ENCODE data around the gene FAM9A. TPM values are rescaled to one million over a fixed set of nuclear protein-coding genes. Genes with fewer than 3 reads are reported as not detected.
"Not testable (repeated sequence)": the region's sequence is repeated elsewhere in the genome, so short reads cannot be mapped to it uniquely, and the experiment has no call there.

The FAM9A gene
- total and polyA plus RNA-seq, 5 donors from 2014 or later: not detected

DNA sequence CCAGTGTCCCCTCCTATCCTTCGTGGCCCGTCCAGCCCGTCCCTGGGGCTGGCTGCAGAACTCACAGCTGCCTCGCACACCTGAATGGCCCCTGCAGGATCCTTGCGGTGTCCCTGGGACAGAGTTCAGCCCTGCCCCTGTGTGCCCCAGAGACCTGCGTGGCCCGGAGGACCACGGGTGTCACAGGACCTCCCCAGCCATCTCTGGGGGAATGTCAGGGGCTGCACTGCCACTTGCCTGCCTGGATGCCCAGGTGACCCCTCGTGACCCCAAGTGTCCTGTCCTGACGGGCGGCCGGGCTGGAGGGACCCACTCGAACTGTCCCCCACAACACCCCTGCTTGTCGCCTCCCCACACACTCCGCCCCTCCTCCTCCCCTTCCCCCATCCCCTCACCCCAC lies 832 bp downstream of the FAM9A start:
- H3K9me3 ChIP-seq (ENCODE audit: control insufficient read depth in 2 of 2, low read length in 2 of 2); H3K4me3 ChIP-seq (ENCODE audit: low read depth, low read length); H3K4me3 Mint-ChIP-seq; H3K27ac Mint-ChIP-seq; H3K9me3 Mint-ChIP-seq; H3K27me3 ChIP-seq (ENCODE audit: control insufficient read depth, insufficient read depth, low read length); ATAC-seq (ENCODE audit: low read depth in 2 of 2); H3K36me3 ChIP-seq (ENCODE audit: control insufficient read depth, insufficient read depth, low read length); DNase-seq; H3K4me1 Mint-ChIP-seq; H3K4me1 ChIP-seq (ENCODE audit: control insufficient read depth, insufficient read depth, low read length, poor library complexity, severe bottlenecking); H3K27me3 Mint-ChIP-seq; H3K36me3 Mint-ChIP-seq; H3K27ac ChIP-seq (ENCODE audit: insufficient read depth, low read length, poor library complexity, severe bottlenecking): not testable (repeated sequence)

DNA sequence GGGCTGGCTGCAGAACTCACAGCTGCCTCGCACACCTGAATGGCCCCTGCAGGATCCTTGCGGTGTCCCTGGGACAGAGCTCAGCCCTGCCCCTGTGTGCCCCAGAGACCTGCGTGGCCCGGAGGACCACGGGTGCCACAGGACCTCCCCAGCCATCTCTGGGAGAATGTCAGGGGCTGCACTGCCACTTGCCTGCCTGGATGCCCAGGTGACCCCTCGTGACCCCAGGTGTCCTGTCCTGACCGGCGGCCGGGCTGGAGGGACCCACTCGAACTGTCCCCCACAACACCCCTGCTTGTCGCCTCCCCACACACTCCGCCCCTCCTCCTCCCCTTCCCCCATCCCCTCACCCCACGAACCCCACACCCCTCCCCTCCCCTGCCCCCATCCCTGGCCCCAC lies 1.9 kb downstream of the FAM9A start:
- not testable (repeated sequence) for ATAC-seq (ENCODE audit: low read depth in 2 of 2)

GRCh38 chrX:8798702-8799101 lies 2.5 kb downstream of the FAM9A start:
- H3K36me3 ChIP-seq (ENCODE audit: control insufficient read depth, insufficient read depth, low read length); H3K4me3 ChIP-seq (ENCODE audit: low read depth, low read length); H3K27ac ChIP-seq (ENCODE audit: insufficient read depth, low read length, poor library complexity, severe bottlenecking); H3K4me1 Mint-ChIP-seq; H3K27me3 ChIP-seq (ENCODE audit: control insufficient read depth, insufficient read depth, low read length); H3K27me3 Mint-ChIP-seq; H3K4me3 Mint-ChIP-seq; H3K27ac Mint-ChIP-seq; H3K9me3 Mint-ChIP-seq; H3K4me1 ChIP-seq (ENCODE audit: control insufficient read depth, insufficient read depth, low read length, poor library complexity, severe bottlenecking); H3K9me3 ChIP-seq (ENCODE audit: control insufficient read depth in 2 of 2, low read length in 2 of 2); DNase-seq; ATAC-seq (ENCODE audit: low read depth in 2 of 2); H3K36me3 Mint-ChIP-seq: not testable (repeated sequence)

More for the DNA sequence above, 1.9 kb downstream of the FAM9A start:
- not testable (repeated sequence) for H3K36me3 Mint-ChIP-seq; DNase-seq; H3K27ac Mint-ChIP-seq; H3K4me1 ChIP-seq (ENCODE audit: control insufficient read depth, insufficient read depth, low read length, poor library complexity, severe bottlenecking); H3K4me3 Mint-ChIP-seq; H3K27ac ChIP-seq (ENCODE audit: insufficient read depth, low read length, poor library complexity, severe bottlenecking); H3K4me1 Mint-ChIP-seq; H3K9me3 ChIP-seq (ENCODE audit: control insufficient read depth in 2 of 2, low read length in 2 of 2); H3K27me3 Mint-ChIP-seq; H3K4me3 ChIP-seq (ENCODE audit: low read depth, low read length); H3K27me3 ChIP-seq (ENCODE audit: control insufficient read depth, insufficient read depth, low read length); H3K9me3 Mint-ChIP-seq; H3K36me3 ChIP-seq (ENCODE audit: control insufficient read depth, insufficient read depth, low read length)

GRCh38 chrX:8787119-8787518 lies 14.1 kb downstream of the FAM9A start:
- not testable (repeated sequence) for H3K4me3 Mint-ChIP-seq; H3K27me3 Mint-ChIP-seq; H3K27me3 ChIP-seq (ENCODE audit: control insufficient read depth, insufficient read depth, low read length); H3K9me3 ChIP-seq (ENCODE audit: control insufficient read depth in 2 of 2, low read length in 2 of 2); H3K4me3 ChIP-seq (ENCODE audit: low read depth, low read length); H3K4me1 ChIP-seq (ENCODE audit: control insufficient read depth, insufficient read depth, low read length, poor library complexity, severe bottlenecking); ATAC-seq (ENCODE audit: low read depth in 2 of 2); H3K4me1 Mint-ChIP-seq; H3K27ac ChIP-seq (ENCODE audit: insufficient read depth, low read length, poor library complexity, severe bottlenecking); H3K36me3 ChIP-seq (ENCODE audit: control insufficient read depth, insufficient read depth, low read length); DNase-seq; H3K36me3 Mint-ChIP-seq; H3K27ac Mint-ChIP-seq; H3K9me3 Mint-ChIP-seq

DNA sequence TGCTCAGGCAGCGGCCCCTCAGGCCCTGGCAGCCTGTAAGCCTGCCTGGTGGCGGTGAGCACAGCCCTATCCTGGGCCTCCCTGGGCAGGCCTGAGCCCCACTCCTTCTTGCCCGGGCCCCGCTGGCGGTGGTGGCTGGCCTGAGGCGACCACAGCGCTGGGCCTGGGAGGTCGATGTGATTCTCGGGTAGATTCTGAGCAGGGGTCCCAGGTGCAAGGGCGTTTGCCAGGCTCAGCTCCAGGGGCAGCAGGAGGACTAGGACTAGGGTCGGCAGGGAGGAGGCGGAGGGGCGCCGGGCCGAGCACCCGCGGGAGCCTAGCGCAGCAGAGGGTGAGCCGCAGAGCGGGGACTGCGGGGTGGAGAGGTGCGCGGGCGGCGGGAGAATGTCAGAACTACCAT lies 17.0 kb downstream of the FAM9A start:
- no peaks in the 10 kb centered on the region for H3K27me3 ChIP-seq (ENCODE audit: control insufficient read depth, insufficient read depth, low read length)
- no peaks in the 10 kb centered on the region for H3K9me3 ChIP-seq (ENCODE audit: control insufficient read depth in 2 of 2, low read length in 2 of 2)
- H3K36me3 ChIP-seq (ENCODE audit: control insufficient read depth, insufficient read depth, low read length): no peaks in the 10 kb centered on the region
- no peak overlapping the region for H3K27ac ChIP-seq (ENCODE audit: insufficient read depth, low read length, poor library complexity, severe bottlenecking)
- Mint-ChIP-seq H3K27me3 (peaks cover 4% of the 10 kb centered on the region), H3K9me3 (peaks cover 0 to 1% (median 0%) of the 10 kb centered on the region in 7 donors), H3K27ac (no peak overlapping the region), H3K36me3 (no peaks in the 10 kb centered on the region), H3K4me3 (no peak overlapping the region), H3K4me1 (peaks cover 0 to 5% (median 1%) of the 10 kb centered on the region in 4 donors)
- H3K4me3 ChIP-seq (ENCODE audit: low read depth, low read length): no peak overlapping the region
- H3K4me1 ChIP-seq (ENCODE audit: control insufficient read depth, insufficient read depth, low read length, poor library complexity, severe bottlenecking): no peaks in the 10 kb centered on the region
- ATAC-seq (ENCODE audit: low read depth in 2 of 2) (no peak), DNase-seq (no peak)

DNA sequence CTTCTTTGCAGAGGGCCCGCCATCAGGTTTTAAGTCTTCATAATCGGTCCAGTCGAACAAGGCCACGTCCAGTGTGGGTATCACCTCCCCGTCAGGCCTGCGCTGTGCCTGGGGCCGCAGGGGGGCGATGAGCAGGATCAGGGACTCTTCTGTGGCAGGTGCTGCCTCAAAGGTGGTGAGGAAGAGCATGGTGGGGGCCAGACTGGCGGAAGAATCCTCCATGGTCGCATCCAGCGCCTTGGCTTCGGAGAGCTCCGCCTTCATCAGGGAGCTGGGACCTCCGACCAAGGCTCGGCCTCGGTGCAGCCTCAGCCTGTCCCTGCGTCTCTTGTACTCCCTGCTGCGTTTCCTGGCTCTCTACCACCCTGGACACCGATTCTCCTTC lies 17.5 kb downstream of the FAM9A start:
- Histone ChIP-seq H3K36me3 (ENCODE audit: control insufficient read depth, insufficient read depth, low read length) (no peaks in the 10 kb centered on the region), H3K4me3 (ENCODE audit: low read depth, low read length) (no peak overlapping the region), H3K27me3 (ENCODE audit: control insufficient read depth, insufficient read depth, low read length) (no peaks in the 10 kb centered on the region), H3K4me1 (ENCODE audit: control insufficient read depth, insufficient read depth, low read length, poor library complexity, severe bottlenecking) (no peaks in the 10 kb centered on the region), H3K27ac (ENCODE audit: insufficient read depth, low read length, poor library complexity, severe bottlenecking) (no peak overlapping the region), H3K9me3 (ENCODE audit: control insufficient read depth in 2 of 2, low read length in 2 of 2) (no peaks in the 10 kb centered on the region)
- Mint-ChIP-seq H3K4me3 (no peak overlapping the region), H3K36me3 (no peaks in the 10 kb centered on the region), H3K27me3 (peaks cover 1% of the 10 kb centered on the region), H3K4me1 (peaks cover 0 to 7% (median 2%) of the 10 kb centered on the region in 4 donors), H3K27ac (no peak overlapping the region), H3K9me3 (peaks cover 0 to 1% (median 0%) of the 10 kb centered on the region in 7 donors)
- DNase-seq: no peak
- no peak for ATAC-seq (ENCODE audit: low read depth in 2 of 2)

- H3K4me1 Mint-ChIP-seq: peaks cover 0 to 10% (median 2%) of the 10 kb centered on the region in 4 donors
- no peak overlapping the region for H3K27ac Mint-ChIP-seq
Measured at GRCh38 chrX:8783097-8783713, 18.0 kb downstream of the FAM9A start.

GRCh38 chrX:8782595-8782994 lies 18.6 kb downstream of the FAM9A start:
- Histone ChIP-seq H3K27ac (ENCODE audit: insufficient read depth, low read length, poor library complexity, severe bottlenecking) (no peak overlapping the region), H3K9me3 (ENCODE audit: control insufficient read depth in 2 of 2, low read length in 2 of 2) (no peaks in the 10 kb centered on the region), H3K27me3 (ENCODE audit: control insufficient read depth, insufficient read depth, low read length) (no peaks in the 10 kb centered on the region), H3K36me3 (ENCODE audit: control insufficient read depth, insufficient read depth, low read length) (no peaks in the 10 kb centered on the region), H3K4me3 (ENCODE audit: low read depth, low read length) (no peak overlapping the region), H3K4me1 (ENCODE audit: control insufficient read depth, insufficient read depth, low read length, poor library complexity, severe bottlenecking) (no peaks in the 10 kb centered on the region)
- DNase-seq: no peak
- H3K36me3 Mint-ChIP-seq: no peaks in the 10 kb centered on the region
- peaks cover 0 to 10% (median 2%) of the 10 kb centered on the region in 4 donors for H3K4me1 Mint-ChIP-seq
- H3K4me3 Mint-ChIP-seq: no peak overlapping the region
- peaks cover 0 to 3% (median 0%) of the 10 kb centered on the region in 7 donors for H3K9me3 Mint-ChIP-seq
- no peak for ATAC-seq (ENCODE audit: low read depth in 2 of 2)
- H3K27me3 Mint-ChIP-seq: no peaks in the 10 kb centered on the region
- no peak overlapping the region for H3K27ac Mint-ChIP-seq

More at GRCh38 chrX:8783097-8783713, 18.0 kb downstream of the FAM9A start:
- Histone ChIP-seq H3K27ac (ENCODE audit: insufficient read depth, low read length, poor library complexity, severe bottlenecking) (no peak overlapping the region), H3K4me1 (ENCODE audit: control insufficient read depth, insufficient read depth, low read length, poor library complexity, severe bottlenecking) (no peaks in the 10 kb centered on the region), H3K4me3 (ENCODE audit: low read depth, low read length) (no peak overlapping the region), H3K9me3 (ENCODE audit: control insufficient read depth in 2 of 2, low read length in 2 of 2) (no peaks in the 10 kb centered on the region), H3K27me3 (ENCODE audit: control insufficient read depth, insufficient read depth, low read length) (no peaks in the 10 kb centered on the region), H3K36me3 (ENCODE audit: control insufficient read depth, insufficient read depth, low read length) (no peaks in the 10 kb centered on the region)
- Mint-ChIP-seq H3K36me3 (no peaks in the 10 kb centered on the region), H3K27me3 (no peaks in the 10 kb centered on the region), H3K9me3 (peaks cover 0 to 3% (median 0%) of the 10 kb centered on the region in 7 donors), H3K4me3 (peak overlapping the region in 1 of 4 donors; percentile 63)
- DNase-seq (peak; percentile 3 to 49 (median 30)), ATAC-seq (ENCODE audit: low read depth in 2 of 2) (no peak)
